Keratinocyte (primary cell): ENCODE results near the gene TMEM61. TPM values are rescaled to one million over a fixed set of nuclear protein-coding genes. Genes with fewer than 3 reads are reported as not detected.

ENCODE experiments used
- DNase-seq: peaks from one replicate; pipeline ENCODE4 v3.0.0-alpha.2; 2011; ENCODE audit warnings: low read depth, missing footprints, low spot score
- FAIRE-seq: peaks from 2 replicates; lab custom pipeline; 2011; peaks lifted over from hg19 to GRCh38; lab: Jason Lieb, UNC
- H2AFZ ChIP-seq: 2 replicates; pipeline ENCODE4 v1.6.0; 2012; ENCODE audit warnings: low read length, control low read depth, inconsistent platforms; ENCODE audit not compliant: control insufficient read depth
- H3K27ac ChIP-seq: 2 replicates; pipeline ENCODE4 v1.5.1; 2011; ENCODE audit warnings: low read length; ENCODE audit not compliant: control insufficient read depth, insufficient read depth
- H3K27me3 ChIP-seq: 3 replicates; pipeline ENCODE4 v1.6.0; 2011; ENCODE audit warnings: low read length; ENCODE audit not compliant: control insufficient read depth, insufficient read depth; ENCODE audit errors: extremely low read depth
- H3K36me3 ChIP-seq, 2 experiments: 2 replicates in 1 of 2; 3 replicates in 1 of 2; pipeline ENCODE4 v1.5.1; 2011; ENCODE audit warnings: low read length in 2 of 2, mild to moderate bottlenecking in 1 of 2; ENCODE audit not compliant: control insufficient read depth in 2 of 2, insufficient read depth in 2 of 2; ENCODE audit errors: extremely low read depth in 1 of 2
- H3K4me1 ChIP-seq: 3 replicates; pipeline ENCODE4 v1.5.1; 2011; ENCODE audit warnings: low read length; ENCODE audit not compliant: control insufficient read depth, insufficient read depth; ENCODE audit errors: extremely low read depth
- H3K4me2 ChIP-seq: 3 replicates; pipeline ENCODE4 v1.6.0; 2011; ENCODE audit warnings: low read depth, low read length; ENCODE audit not compliant: control insufficient read depth, insufficient read depth; ENCODE audit errors: extremely low read depth
- H3K4me3 ChIP-seq, 3 experiments: fragments of 200-600 bp in 1 of 3; sonication (generic) in 1 of 3; 2 replicates in 2 of 3; 3 replicates in 1 of 3; pipeline ENCODE4 v1.5.1; 2011 to 2016; ENCODE audit warnings: low read length in 3 of 3, mild to moderate bottlenecking in 3 of 3, control low read depth in 2 of 3, inconsistent platforms in 1 of 3, low read depth in 1 of 3, mixed read lengths in 1 of 3, mixed run types in 1 of 3, moderate library complexity in 1 of 3; ENCODE audit not compliant: control insufficient read depth in 2 of 3, insufficient read depth in 2 of 3; ENCODE audit errors: extremely low read depth in 1 of 3
- H3K79me2 ChIP-seq: 2 replicates; pipeline ENCODE4 v1.6.0; 2012; ENCODE audit warnings: low read length; ENCODE audit not compliant: control insufficient read depth, insufficient read depth
- H3K9ac ChIP-seq: 3 replicates; pipeline ENCODE4 v1.6.0; 2011; ENCODE audit warnings: low read length; ENCODE audit not compliant: control insufficient read depth, insufficient read depth; ENCODE audit errors: extremely low read depth
- H3K9me1 ChIP-seq: 3 replicates; pipeline ENCODE4 v1.6.0; 2011; ENCODE audit warnings: low read length; ENCODE audit not compliant: control insufficient read depth, insufficient read depth; ENCODE audit errors: extremely low read depth
- H3K9me3 ChIP-seq: 2 replicates; pipeline ENCODE4 v1.5.1; 2012; ENCODE audit warnings: low read depth, low read length; ENCODE audit not compliant: control insufficient read depth
- H4K20me1 ChIP-seq: 3 replicates; pipeline ENCODE4 v1.6.0; 2011; ENCODE audit warnings: low read length; ENCODE audit not compliant: control insufficient read depth, insufficient read depth; ENCODE audit errors: extremely low read depth
- EZH2 ChIP-seq: IDR thresholded peaks from one replicate; pipeline ENCODE4 v1.6.1; 2012; ENCODE audit warnings: inconsistent platforms, mild to moderate bottlenecking, low read length, moderate library complexity
- dilution Hi-C: fragments of 300-500 bp; cut with MboI; formaldehyde crosslinking; loops from one replicate; pipeline ENCODE4 v1.7.0; 2020; ENCODE audit warnings: low sequenced_read_pairs; ENCODE audit not compliant: extremely low pct_ligation_motif_present
- polyA plus RNA-seq, 5 experiments: library from polyadenylated mRNA; depleted of rRNA in 3 of 5; stranded (reverse) in 3 of 5; stranded (forward) in 1 of 5; unstranded in 1 of 5; fragments of >200 nt; gene quantifications; 1 replicate in 1 of 5; 2 replicates in 3 of 5; 3 replicates in 1 of 5; pipeline versions ENCODE4 v1.2.1 to v1.2.3, GENCODE V29; 2011 to 2012; ENCODE audit warnings: missing spikeins in 2 of 5, low read depth in 1 of 5, low replicate concordance in 1 of 5
- TF ChIP-seq, protein P1 (sequence below), 3 experiments: IDR thresholded peaks in 1 of 3; conservative IDR thresholded peaks in 1 of 3; optimal IDR thresholded peaks in 1 of 3; 2 replicates in 2 of 3; 3 replicates in 1 of 3; pipeline versions ENCODE3 to v1.5.1; 2011; ENCODE audit warnings: low read length in 3 of 3, mild to moderate bottlenecking in 3 of 3, moderate library complexity in 2 of 3, control low read depth in 1 of 3, inconsistent platforms in 1 of 3; ENCODE audit not compliant: insufficient read depth in 2 of 3; ENCODE audit errors: extremely low read depth in 1 of 3

TMEM61 gene
- polyA plus RNA-seq, 1 donor (not counting 4 experiments of a cell fraction or from before 2014, with no cell fraction given) = 1.0 TPM

DNA sequence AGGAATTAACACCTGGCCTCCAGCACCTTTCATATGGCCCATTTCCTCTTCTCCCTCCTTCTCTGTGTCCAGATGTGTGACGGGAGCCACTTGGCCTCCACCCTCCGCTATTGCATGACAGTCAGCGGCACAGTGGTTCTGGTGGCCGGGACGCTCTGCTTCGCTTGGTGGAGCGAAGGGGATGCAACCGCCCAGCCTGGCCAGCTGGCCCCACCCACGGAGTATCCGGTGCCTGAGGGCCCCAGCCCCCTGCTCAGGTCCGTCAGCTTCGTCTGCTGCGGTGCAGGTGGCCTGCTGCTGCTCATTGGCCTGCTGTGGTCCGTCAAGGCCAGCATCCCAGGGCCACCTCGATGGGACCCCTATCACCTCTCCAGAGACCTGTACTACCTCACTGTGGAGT is 5.6 kb downstream of the TMEM61 start:
- H3K4me3 ChIP-seq = no peak overlapping the region
- H3K4me1 ChIP-seq = no peaks in the 10 kb centered on the region
- no peaks in the 10 kb centered on the region for H3K9me3 ChIP-seq
- FAIRE-seq (no peak), DNase-seq (no peak)
- H3K27me3 ChIP-seq = no peaks in the 10 kb centered on the region
- no peak overlapping the region for H2AFZ ChIP-seq
- dilution Hi-C loops = no loop called here
- no peaks in the 10 kb centered on the region for H3K9me1 ChIP-seq
- H4K20me1 ChIP-seq = no peaks in the 10 kb centered on the region
- H3K4me2 ChIP-seq = no peak overlapping the region
- no peak overlapping the region for H3K9ac ChIP-seq
- H3K36me3 ChIP-seq = no peaks in the 10 kb centered on the region
- TF ChIP-seq, protein P1, sequence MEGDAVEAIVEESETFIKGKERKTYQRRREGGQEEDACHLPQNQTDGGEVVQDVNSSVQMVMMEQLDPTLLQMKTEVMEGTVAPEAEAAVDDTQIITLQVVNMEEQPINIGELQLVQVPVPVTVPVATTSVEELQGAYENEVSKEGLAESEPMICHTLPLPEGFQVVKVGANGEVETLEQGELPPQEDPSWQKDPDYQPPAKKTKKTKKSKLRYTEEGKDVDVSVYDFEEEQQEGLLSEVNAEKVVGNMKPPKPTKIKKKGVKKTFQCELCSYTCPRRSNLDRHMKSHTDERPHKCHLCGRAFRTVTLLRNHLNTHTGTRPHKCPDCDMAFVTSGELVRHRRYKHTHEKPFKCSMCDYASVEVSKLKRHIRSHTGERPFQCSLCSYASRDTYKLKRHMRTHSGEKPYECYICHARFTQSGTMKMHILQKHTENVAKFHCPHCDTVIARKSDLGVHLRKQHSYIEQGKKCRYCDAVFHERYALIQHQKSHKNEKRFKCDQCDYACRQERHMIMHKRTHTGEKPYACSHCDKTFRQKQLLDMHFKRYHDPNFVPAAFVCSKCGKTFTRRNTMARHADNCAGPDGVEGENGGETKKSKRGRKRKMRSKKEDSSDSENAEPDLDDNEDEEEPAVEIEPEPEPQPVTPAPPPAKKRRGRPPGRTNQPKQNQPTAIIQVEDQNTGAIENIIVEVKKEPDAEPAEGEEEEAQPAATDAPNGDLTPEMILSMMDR (optimal IDR thresholded peaks at IDR 0.05 in 1 of 3, IDR thresholded peaks at IDR 0.05 in 1 of 3, conservative IDR thresholded peaks at IDR 0.05 in 1 of 3; ENCODE audit: extremely low read depth in 1 of 3, insufficient read depth in 2 of 3, low read length in 3 of 3) = no peak
- no peak for TF ChIP-seq EZH2
- no peak overlapping the region for H3K27ac ChIP-seq
- no peaks in the 10 kb centered on the region for H3K79me2 ChIP-seq

DNA sequence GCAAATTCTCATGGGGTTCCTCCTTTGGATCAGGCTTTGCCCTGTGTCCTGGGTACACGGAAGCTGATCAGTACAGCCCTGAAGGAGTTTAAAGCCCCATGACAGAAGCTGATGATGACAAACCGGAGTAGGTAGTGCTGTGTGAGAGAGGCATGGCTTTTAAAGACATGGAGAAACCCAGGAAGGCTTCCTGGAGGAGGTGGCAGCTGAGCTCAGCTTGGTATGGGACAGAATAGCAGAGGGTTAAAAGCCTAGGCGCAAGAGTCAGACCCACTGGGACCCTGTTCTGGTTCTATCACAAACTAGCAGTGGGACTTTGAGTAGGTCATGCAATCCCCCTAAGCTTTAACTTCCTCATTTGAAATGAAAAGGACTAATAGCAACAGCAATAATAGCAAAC is 6.1 kb downstream of the TMEM61 start:
- H3K4me3 ChIP-seq = no peak overlapping the region
- H3K4me1 ChIP-seq = no peaks in the 10 kb centered on the region
- H3K9ac ChIP-seq = no peak overlapping the region
- no peak for FAIRE-seq
- no peaks in the 10 kb centered on the region for H3K79me2 ChIP-seq
- H3K9me1 ChIP-seq = no peaks in the 10 kb centered on the region
- no peaks in the 10 kb centered on the region for H3K9me3 ChIP-seq
- no peaks in the 10 kb centered on the region for H3K36me3 ChIP-seq
- dilution Hi-C loops = no loop called here
- DNase-seq = no peak
- no peaks in the 10 kb centered on the region for H4K20me1 ChIP-seq
- H3K27me3 ChIP-seq = no peaks in the 10 kb centered on the region
- H3K4me2 ChIP-seq = no peak overlapping the region
- H2AFZ ChIP-seq = no peak overlapping the region
- TF ChIP-seq, protein P1 (optimal IDR thresholded peaks at IDR 0.05 in 1 of 3, IDR thresholded peaks at IDR 0.05 in 1 of 3, conservative IDR thresholded peaks at IDR 0.05 in 1 of 3; ENCODE audit: extremely low read depth in 1 of 3, insufficient read depth in 2 of 3, low read length in 3 of 3) = no peak
- TF ChIP-seq EZH2 = no peak
- no peak overlapping the region for H3K27ac ChIP-seq
